H9 (cell line): ENCODE results near the gene GRK1. TPM values are rescaled to one million over a fixed set of nuclear protein-coding genes. Genes with fewer than 3 reads are reported as not detected.

Source experiments
- DNase-seq: peaks from one replicate; pipeline ENCODE4 v3.0.0-alpha.2; 2017
- H2AFZ ChIP-seq: one replicate; pipeline ENCODE4 v1.6.1; 2013; ENCODE audit warnings: mild to moderate bottlenecking, low read length, control low read depth, moderate library complexity
- H2AK5ac ChIP-seq: 2 replicates; pipeline ENCODE4 v1.6.1; 2013; ENCODE audit warnings: low read length, control low read depth, mixed read lengths; ENCODE audit not compliant: insufficient read length
- H2BK120ac ChIP-seq: one replicate; pipeline ENCODE4 v1.6.1; 2013; ENCODE audit warnings: low read depth, mild to moderate bottlenecking, low read length, control low read depth, inconsistent platforms; ENCODE audit not compliant: poor library complexity, severe bottlenecking
- H2BK12ac ChIP-seq: 2 replicates; pipeline ENCODE4 v1.6.1; 2013; ENCODE audit warnings: low read length, control low read depth, mixed read lengths, low read depth; ENCODE audit not compliant: insufficient read length
- H2BK15ac ChIP-seq: 2 replicates; pipeline ENCODE4 v1.6.1; 2013; ENCODE audit warnings: low read depth, low read length, control low read depth
- H2BK20ac ChIP-seq: one replicate; pipeline ENCODE4 v1.6.1; 2013; ENCODE audit warnings: low read depth, mild to moderate bottlenecking, low read length, control low read depth, inconsistent platforms; ENCODE audit not compliant: poor library complexity, severe bottlenecking
- H2BK5ac ChIP-seq: 2 replicates; pipeline ENCODE4 v1.6.1; 2013; ENCODE audit warnings: low read length, control low read depth, mixed read lengths; ENCODE audit not compliant: insufficient read length
- H3K14ac ChIP-seq: 2 replicates; pipeline ENCODE4 v1.6.1; 2013; ENCODE audit warnings: low read length, control low read depth; ENCODE audit not compliant: insufficient read depth
- H3K18ac ChIP-seq: 2 replicates; pipeline ENCODE4 v1.6.1; 2013; ENCODE audit warnings: low read depth, mild to moderate bottlenecking, mixed read lengths, low read length, control low read depth; ENCODE audit not compliant: insufficient read length
- H3K23ac ChIP-seq: 2 replicates; pipeline ENCODE4 v1.6.1; 2013; ENCODE audit warnings: low read length, control low read depth, mixed read lengths, low read depth; ENCODE audit not compliant: insufficient read length
- H3K23me2 ChIP-seq: 2 replicates; pipeline ENCODE4 v1.6.1; 2013; ENCODE audit warnings: low read depth, mild to moderate bottlenecking, mixed read lengths, low read length, control low read depth; ENCODE audit not compliant: insufficient read length, poor library complexity, severe bottlenecking
- H3K27ac ChIP-seq: 2 replicates; pipeline ENCODE4 v1.5.1; 2013; ENCODE audit warnings: low read length, control low read depth, mixed read lengths, low read depth; ENCODE audit not compliant: insufficient read length
- H3K27me3 ChIP-seq: 2 replicates; pipeline ENCODE4 v1.6.1; 2013; ENCODE audit warnings: low read length, control low read depth, inconsistent platforms; ENCODE audit not compliant: insufficient read depth
- H3K4ac ChIP-seq: 2 replicates; pipeline ENCODE4 v1.6.1; 2013; ENCODE audit warnings: low read depth, mild to moderate bottlenecking, control low read depth, inconsistent platforms, low read length, moderate library complexity
- H3K4me1 ChIP-seq: 2 replicates; pipeline ENCODE4 v1.6.1; 2013; ENCODE audit warnings: low read length, control low read depth, inconsistent platforms; ENCODE audit not compliant: insufficient read depth
- H3K4me2 ChIP-seq: 2 replicates; pipeline ENCODE4 v1.6.1; 2013; ENCODE audit warnings: low read length, control low read depth, mixed read lengths; ENCODE audit not compliant: insufficient read length, insufficient read depth
- H3K56ac ChIP-seq: 2 replicates; pipeline ENCODE4 v1.6.1; 2013; ENCODE audit warnings: low read depth, mild to moderate bottlenecking, mixed read lengths, low read length, control low read depth; ENCODE audit not compliant: insufficient read length
- H3K79me1 ChIP-seq: 2 replicates; pipeline ENCODE4 v1.6.1; 2013; ENCODE audit warnings: low read depth, mild to moderate bottlenecking, moderate library complexity, low read length, control low read depth, inconsistent platforms; ENCODE audit not compliant: insufficient read depth, poor library complexity, severe bottlenecking
- H3K79me2 ChIP-seq: 2 replicates; pipeline ENCODE4 v1.6.1; 2013; ENCODE audit warnings: low read length, control low read depth, inconsistent platforms; ENCODE audit not compliant: insufficient read depth
- H3K9ac ChIP-seq: 2 replicates; pipeline ENCODE4 v1.6.1; 2013; ENCODE audit warnings: low read length, control low read depth, mixed read lengths; ENCODE audit not compliant: insufficient read length; ENCODE audit errors: extremely low read depth
- H3K9me3 ChIP-seq: one replicate; pipeline ENCODE4 v1.6.1; 2013; ENCODE audit warnings: low read depth, low read length, inconsistent platforms; ENCODE audit not compliant: control insufficient read depth
- H3T11ph ChIP-seq: one replicate; pipeline ENCODE4 v1.6.1; 2013; ENCODE audit warnings: mild to moderate bottlenecking, low read length, control low read depth, inconsistent platforms
- H4K20me1 ChIP-seq: one replicate; pipeline ENCODE4 v1.6.1; 2013; ENCODE audit not compliant: control insufficient read depth, insufficient read length, insufficient read depth
- H4K5ac ChIP-seq: 2 replicates; pipeline ENCODE4 v1.6.1; 2013; ENCODE audit warnings: low read depth, mild to moderate bottlenecking, mixed read lengths, low read length, control low read depth; ENCODE audit not compliant: insufficient read length
- H4K8ac ChIP-seq: replicated peaks from 2 replicates; pipeline ENCODE4 v1.6.1; 2013; ENCODE audit warnings: low read length, control low read depth, mixed read lengths, low read depth; ENCODE audit not compliant: insufficient read length
- H4K91ac ChIP-seq: 2 replicates; pipeline ENCODE4 v1.6.1; 2013; ENCODE audit warnings: low read depth, mild to moderate bottlenecking, moderate library complexity, mixed read lengths, low read length, control low read depth; ENCODE audit not compliant: insufficient read length
- H3K27ac Mint-ChIP-seq, 3 experiments: 2 replicates in 2 of 3; 3 replicates in 1 of 3; pipeline ENCODE4 v1.8.0; 2020 to 2021; ENCODE audit warnings: mixed read lengths in 3 of 3, mild to moderate bottlenecking in 1 of 3, moderate library complexity in 1 of 3
- H3K27me3 Mint-ChIP-seq: 2 replicates; pipeline ENCODE4 v1.8.0; 2021; ENCODE audit warnings: low read depth, mild to moderate bottlenecking, moderate library complexity, mixed read lengths
- H3K36me3 Mint-ChIP-seq, 3 experiments: 2 replicates in 2 of 3; 3 replicates in 1 of 3; pipeline ENCODE4 v1.8.0; 2020 to 2021; ENCODE audit warnings: low read depth in 3 of 3, mixed read lengths in 3 of 3; ENCODE audit not compliant: insufficient read depth in 1 of 3
- H3K4me1 Mint-ChIP-seq, 2 experiments: 2 replicates each; pipeline ENCODE4 v1.8.0; 2020; ENCODE audit warnings: mixed read lengths in 2 of 2
- H3K4me3 Mint-ChIP-seq, 2 experiments: 2 replicates in 1 of 2; 3 replicates in 1 of 2; pipeline ENCODE4 v1.8.0; 2020 to 2021; ENCODE audit warnings: mild to moderate bottlenecking in 2 of 2, mixed read lengths in 2 of 2, moderate library complexity in 1 of 2
- H3K9me3 Mint-ChIP-seq, 2 experiments: 2 replicates in 1 of 2; 3 replicates in 1 of 2; pipeline ENCODE4 v1.8.0; 2020; ENCODE audit warnings: mild to moderate bottlenecking in 2 of 2, mixed read lengths in 2 of 2, moderate library complexity in 1 of 2
- WGBS: extraction: QIAGEN DNeasy Blood & Tissue Kit; methylation state at CpG from one replicate; pipeline ENCODE4 v1.1.7; 2013; ENCODE audit warnings: missing lambda C conversion rate, low lambda C conversion rate, mixed read lengths; ENCODE audit not compliant: insufficient read length; ENCODE audit errors: extremely low coverage; 5-methylcytosine and 5-hydroxymethylcytosine counted together
- total RNA-seq: library from RNA; stranded (reverse); gene quantifications from 2 replicates; pipeline ENCODE4 v1.2.1, GENCODE V29; 2021
- TF ChIP-seq, protein P1 (sequence below): fragments of 200-600 bp; sonication (generic); conservative IDR thresholded peaks from 3 replicates; pipeline ENCODE4 v1.8.0; 2021; ENCODE audit warnings: antibody characterized with exemption, mild to moderate bottlenecking

Gene GRK1
- total RNA-seq, 1 experiment from 2014 or later, result 0.31 TPM

DNA sequence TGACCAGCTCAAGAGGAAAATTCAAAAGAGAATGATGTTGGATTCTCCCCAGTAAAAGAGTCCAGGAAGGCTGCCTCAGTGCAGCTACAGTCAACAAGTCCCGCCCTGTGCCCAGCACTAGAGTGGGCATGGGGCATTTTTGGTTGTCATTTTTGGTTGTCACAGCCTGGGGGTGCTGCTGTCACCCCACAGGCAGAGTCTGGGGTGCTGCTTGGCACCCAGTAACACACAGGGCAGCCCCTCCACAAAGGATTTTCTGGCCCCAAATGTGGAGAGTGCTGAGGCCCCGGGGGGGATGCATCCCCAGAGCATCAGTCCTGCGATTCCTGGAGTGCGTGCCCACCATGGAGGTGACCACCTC is 63.8 kb downstream of the GRK1 start:
- H3K36me3 Mint-ChIP-seq, result peaks cover 0 to 3% (median 0%) of the 10 kb centered on the region in 3 experiments; a peak in 1 of 7 replicates
- no peak overlapping the region for H4K91ac ChIP-seq

More for the DNA sequence above, 63.8 kb downstream of the GRK1 start:
- H3K23ac ChIP-seq, result no peak overlapping the region
- H3K27me3 Mint-ChIP-seq, result no peaks in the 10 kb centered on the region; the same call in 1 of the 2 replicates
- DNase-seq, result no peak
- no peak overlapping the region for H2AK5ac ChIP-seq
- H3K4ac ChIP-seq, result no peak overlapping the region
- H3K18ac ChIP-seq, result no peak overlapping the region
- H2AFZ ChIP-seq, result no peak overlapping the region
- H2BK120ac ChIP-seq, result no peak overlapping the region
- H2BK12ac ChIP-seq, result no peak overlapping the region
- H3K27ac Mint-ChIP-seq, result no peak overlapping the region
- H2BK15ac ChIP-seq, result no peak overlapping the region
- no CpG with 5 or more reads among the region's 4 CpGs for WGBS
- no peak overlapping the region for H2BK5ac ChIP-seq
- H4K20me1 ChIP-seq, result no peaks in the 10 kb centered on the region
- no peak overlapping the region for H3T11ph ChIP-seq
- H3K9me3 Mint-ChIP-seq, result peaks cover 5 to 13% of the 10 kb centered on the region in 2 experiments; a peak in 3 of 5 replicates
- no peak overlapping the region for H2BK20ac ChIP-seq
- no peaks in the 10 kb centered on the region for H3K4me1 Mint-ChIP-seq
- H3K27ac ChIP-seq, result no peak overlapping the region
- H3K27me3 ChIP-seq, result no peaks in the 10 kb centered on the region
- H3K4me1 ChIP-seq, result no peaks in the 10 kb centered on the region
- no peak overlapping the region for H4K5ac ChIP-seq
- no peak overlapping the region for H3K4me2 ChIP-seq
- no peaks in the 10 kb centered on the region for H3K79me2 ChIP-seq
- no peak overlapping the region for H3K9ac ChIP-seq
- H3K23me2 ChIP-seq, result peaks cover 2% of the 10 kb centered on the region
- H3K79me1 ChIP-seq, result no peaks in the 10 kb centered on the region
- no peak overlapping the region for H3K14ac ChIP-seq
- no peaks in the 10 kb centered on the region for H3K9me3 ChIP-seq
- H4K8ac ChIP-seq, result no peak overlapping the region
- H3K4me3 Mint-ChIP-seq, result no peak overlapping the region
- TF ChIP-seq, protein P1, sequence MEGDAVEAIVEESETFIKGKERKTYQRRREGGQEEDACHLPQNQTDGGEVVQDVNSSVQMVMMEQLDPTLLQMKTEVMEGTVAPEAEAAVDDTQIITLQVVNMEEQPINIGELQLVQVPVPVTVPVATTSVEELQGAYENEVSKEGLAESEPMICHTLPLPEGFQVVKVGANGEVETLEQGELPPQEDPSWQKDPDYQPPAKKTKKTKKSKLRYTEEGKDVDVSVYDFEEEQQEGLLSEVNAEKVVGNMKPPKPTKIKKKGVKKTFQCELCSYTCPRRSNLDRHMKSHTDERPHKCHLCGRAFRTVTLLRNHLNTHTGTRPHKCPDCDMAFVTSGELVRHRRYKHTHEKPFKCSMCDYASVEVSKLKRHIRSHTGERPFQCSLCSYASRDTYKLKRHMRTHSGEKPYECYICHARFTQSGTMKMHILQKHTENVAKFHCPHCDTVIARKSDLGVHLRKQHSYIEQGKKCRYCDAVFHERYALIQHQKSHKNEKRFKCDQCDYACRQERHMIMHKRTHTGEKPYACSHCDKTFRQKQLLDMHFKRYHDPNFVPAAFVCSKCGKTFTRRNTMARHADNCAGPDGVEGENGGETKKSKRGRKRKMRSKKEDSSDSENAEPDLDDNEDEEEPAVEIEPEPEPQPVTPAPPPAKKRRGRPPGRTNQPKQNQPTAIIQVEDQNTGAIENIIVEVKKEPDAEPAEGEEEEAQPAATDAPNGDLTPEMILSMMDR, result no peak
- no peak overlapping the region for H3K56ac ChIP-seq
